ENCODE results near the gene SCMH1.

GRCh38 chr1:41161846-41162245 is 80.3 kb downstream of the SCMH1 start:
- TF ChIP-seq CREB1 (IDR thresholded peaks at IDR 0.05; ENCODE audit: low read depth) (no peak), REST (IDR thresholded peaks at IDR 0.05; ENCODE audit: low read depth) (no peak), EP300 (IDR thresholded peaks at IDR 0.05; ENCODE audit: borderline replicate concordance) (no peak), NFIC (IDR thresholded peaks at IDR 0.05) (no peak), TCF12 (IDR thresholded peaks at IDR 0.05; ENCODE audit: low read depth) (no peak), MAX (IDR thresholded peaks at IDR 0.05) (no peak), USF1 (IDR thresholded peaks at IDR 0.05) (no peak), TEAD4 (IDR thresholded peaks at IDR 0.05) (no peak), YY1 (IDR thresholded peaks at IDR 0.05; ENCODE audit: low read depth) (no peak), ZBTB7A (IDR thresholded peaks at IDR 0.05; ENCODE audit: low read depth) (no peak), FOXM1 (IDR thresholded peaks at IDR 0.05; ENCODE audit: borderline replicate concordance, low read depth) (no peak), CEBPB (IDR thresholded peaks at IDR 0.05) (no peak), RAD21 (IDR thresholded peaks at IDR 0.05; ENCODE audit: low read depth) (no peak)
